ENCODE data around the gene TRIM7.
"Not testable (repeated sequence)": the region's sequence is repeated elsewhere in the genome, so short reads cannot be mapped to it uniquely, and the experiment has no call there.

TRIM7 gene

DNA sequence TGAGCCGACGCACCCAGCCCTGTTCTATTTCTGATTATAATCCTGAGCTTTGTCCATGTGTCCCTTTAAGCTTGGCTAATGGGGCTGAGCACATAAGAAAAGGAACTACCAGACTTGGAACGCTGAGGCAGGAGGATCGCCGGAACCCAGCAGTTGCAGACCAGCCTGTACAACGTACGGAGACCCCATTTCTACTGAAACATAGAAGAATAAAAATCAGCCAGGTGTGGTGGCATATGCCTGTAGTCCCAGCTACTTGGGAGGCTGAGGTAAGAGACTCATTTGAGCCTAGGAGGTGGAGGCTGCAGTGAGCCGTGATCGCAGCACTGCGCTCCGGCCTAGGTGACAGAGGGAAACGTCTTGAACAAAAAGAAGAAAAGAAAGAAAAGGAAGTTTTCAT, 22.3 kb downstream of the TRIM7 start:
- no peak for TF ChIP-seq ZFX (IDR thresholded peaks at IDR 0.05)
- TF ChIP-seq, protein P1, sequence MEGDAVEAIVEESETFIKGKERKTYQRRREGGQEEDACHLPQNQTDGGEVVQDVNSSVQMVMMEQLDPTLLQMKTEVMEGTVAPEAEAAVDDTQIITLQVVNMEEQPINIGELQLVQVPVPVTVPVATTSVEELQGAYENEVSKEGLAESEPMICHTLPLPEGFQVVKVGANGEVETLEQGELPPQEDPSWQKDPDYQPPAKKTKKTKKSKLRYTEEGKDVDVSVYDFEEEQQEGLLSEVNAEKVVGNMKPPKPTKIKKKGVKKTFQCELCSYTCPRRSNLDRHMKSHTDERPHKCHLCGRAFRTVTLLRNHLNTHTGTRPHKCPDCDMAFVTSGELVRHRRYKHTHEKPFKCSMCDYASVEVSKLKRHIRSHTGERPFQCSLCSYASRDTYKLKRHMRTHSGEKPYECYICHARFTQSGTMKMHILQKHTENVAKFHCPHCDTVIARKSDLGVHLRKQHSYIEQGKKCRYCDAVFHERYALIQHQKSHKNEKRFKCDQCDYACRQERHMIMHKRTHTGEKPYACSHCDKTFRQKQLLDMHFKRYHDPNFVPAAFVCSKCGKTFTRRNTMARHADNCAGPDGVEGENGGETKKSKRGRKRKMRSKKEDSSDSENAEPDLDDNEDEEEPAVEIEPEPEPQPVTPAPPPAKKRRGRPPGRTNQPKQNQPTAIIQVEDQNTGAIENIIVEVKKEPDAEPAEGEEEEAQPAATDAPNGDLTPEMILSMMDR (conservative IDR thresholded peaks at IDR 0.05): no peak
- no peak overlapping the region for H3K27ac ChIP-seq

DNA sequence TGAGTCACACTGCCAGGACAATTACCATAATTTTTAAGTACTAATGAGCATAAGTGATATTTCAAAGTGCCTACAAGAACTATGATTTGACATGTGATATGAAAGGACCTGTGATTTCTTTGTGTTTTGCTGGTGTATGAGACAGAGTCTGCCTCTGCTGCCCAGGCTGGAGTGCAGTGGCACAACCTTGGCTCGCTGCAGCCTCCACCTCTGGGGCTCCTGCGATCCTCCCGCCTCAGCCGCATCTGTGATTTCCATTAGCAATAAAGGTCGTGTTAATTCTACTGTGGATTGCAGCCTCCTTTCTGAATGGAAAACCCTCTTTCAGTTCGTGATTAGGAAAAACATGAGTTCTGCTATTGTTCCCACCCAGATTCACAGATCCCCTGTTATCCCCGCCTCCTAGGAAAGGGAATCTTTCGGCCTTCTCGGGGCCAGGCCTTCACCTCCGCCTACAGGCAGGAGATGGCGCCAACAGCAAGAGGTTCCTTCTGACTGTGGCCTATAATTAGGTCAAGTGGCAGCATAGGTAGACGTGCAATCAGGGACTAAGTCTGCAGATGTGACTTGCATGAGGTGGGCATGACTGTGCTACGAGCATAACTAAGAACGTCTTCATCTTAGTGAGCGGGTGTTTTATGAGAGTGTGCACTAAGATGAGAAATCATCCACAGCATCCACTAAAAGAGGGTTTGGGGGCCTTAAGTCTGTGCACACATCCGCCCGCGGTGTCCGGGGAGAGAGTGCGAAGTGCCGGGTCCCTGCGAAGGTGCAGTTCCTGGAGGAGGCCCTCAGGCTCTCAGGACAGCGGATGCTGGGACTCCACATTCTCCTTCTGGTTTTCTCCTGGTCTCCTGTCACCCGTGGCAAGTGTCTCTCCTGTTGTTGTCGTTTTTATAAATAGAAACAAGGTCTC, 23.1 kb downstream of the TRIM7 start:
- H3K27ac ChIP-seq: no peak overlapping the region
- TF ChIP-seq, protein P1 (conservative IDR thresholded peaks at IDR 0.05): peak; percentile 81
- TF ChIP-seq ZFX (IDR thresholded peaks at IDR 0.05): no peak

DNA sequence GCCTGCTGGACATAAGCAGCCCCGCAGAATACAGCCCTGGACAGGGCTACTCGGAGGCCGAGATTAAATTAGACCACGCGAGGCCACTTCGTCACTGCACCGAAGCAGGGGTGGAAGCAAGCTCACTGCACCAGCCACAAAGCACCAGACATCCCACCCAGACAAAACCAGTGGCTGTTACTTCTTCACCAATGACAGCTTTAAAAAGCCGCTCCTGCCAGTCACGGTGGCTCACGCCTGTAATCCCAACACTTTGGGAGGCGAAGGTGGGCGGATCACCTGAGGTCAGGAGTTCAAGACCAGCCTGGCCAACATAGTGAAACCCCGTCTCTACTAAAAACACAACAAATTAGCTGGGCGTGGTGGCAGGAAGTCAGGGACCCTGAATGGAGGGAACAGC, 27.4 kb downstream of the TRIM7 start:
- H3K27ac ChIP-seq: not testable (repeated sequence)

DNA sequence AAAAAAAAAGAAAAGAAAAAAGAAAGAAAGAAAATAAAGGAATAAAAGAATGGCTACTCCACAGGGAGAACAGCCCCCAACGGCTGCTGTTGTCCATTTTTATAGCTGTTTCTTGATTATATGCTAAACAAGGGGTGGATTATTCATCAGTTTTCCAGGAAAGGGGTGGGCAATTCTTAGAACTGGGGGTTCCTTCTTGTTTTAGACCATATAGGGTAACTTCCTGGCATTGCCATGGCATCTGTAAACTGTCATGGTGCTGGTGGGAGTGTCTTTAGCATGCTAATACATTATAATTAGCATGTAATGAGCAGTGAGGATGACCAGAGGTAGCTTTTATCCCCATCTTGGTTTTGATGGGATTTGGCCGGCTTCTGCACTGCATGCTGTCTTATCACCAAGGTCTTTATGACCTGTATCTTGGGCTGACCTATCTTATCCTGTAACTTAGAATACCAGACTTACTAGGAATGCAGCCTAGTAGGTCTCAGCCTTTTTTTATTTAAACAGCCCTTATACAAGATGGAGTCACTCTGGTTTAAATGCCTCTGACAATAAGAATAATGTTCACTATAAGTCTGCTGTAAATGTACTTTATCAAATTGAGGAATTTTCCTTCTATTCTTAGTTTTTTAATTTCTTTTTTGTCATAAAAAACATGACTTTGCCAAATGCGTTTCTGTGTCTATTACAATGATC, 28.6 kb downstream of the TRIM7 start:
- H3K27ac ChIP-seq: no peak overlapping the region
- TF ChIP-seq, protein P1 (conservative IDR thresholded peaks at IDR 0.05): no peak
- TF ChIP-seq ZFX (IDR thresholded peaks at IDR 0.05): no peak

DNA sequence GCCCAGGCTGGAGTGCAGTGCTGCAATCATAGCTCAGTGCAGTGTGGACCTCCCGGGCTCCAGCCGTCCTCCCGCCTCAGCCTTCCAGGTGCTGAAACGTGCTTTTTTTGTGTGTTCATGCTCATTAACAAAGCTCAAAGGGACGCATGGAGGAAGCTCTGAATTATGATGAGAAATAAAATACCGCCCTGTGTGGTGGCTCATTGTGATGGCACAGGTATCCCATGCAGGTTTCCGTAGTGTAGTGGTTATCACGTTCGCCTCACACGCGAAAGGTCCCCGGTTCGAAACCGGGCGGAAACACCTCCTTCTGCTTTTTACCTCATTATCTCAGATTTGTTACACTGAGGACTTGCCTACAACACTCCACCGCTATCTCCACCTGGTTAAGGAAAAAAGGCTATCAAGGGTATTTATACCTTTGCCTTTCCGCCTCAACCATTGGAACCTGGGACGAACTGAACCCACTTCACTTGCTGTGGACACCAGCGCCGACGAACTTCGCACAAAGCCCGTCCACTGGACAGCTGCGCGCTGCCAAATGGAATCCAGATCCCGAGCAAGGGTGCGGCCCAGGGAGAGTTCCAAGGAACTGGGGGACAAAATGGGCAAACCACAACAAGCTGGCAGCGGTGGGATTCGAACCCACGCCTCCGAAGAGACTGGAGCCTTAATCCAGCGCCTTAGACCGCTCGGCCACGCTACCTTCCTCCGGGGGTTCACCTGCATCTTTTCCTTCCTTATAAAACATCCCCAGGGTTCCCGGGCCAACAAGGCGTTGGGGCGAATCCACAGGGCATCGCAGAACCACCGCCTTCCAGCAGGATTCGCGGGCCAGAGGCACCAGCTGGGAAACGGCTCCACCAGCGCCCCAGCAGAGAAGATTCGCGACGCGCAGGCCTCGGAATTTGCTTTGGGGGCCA, 31.3 kb downstream of the TRIM7 start:
- TF ChIP-seq, protein P1 (conservative IDR thresholded peaks at IDR 0.05): peak; percentile 20; the same call in 1 of the 2 replicates
- no peak for TF ChIP-seq ZFX (IDR thresholded peaks at IDR 0.05)
- H3K27ac ChIP-seq: peak overlapping the region; percentile 65

DNA sequence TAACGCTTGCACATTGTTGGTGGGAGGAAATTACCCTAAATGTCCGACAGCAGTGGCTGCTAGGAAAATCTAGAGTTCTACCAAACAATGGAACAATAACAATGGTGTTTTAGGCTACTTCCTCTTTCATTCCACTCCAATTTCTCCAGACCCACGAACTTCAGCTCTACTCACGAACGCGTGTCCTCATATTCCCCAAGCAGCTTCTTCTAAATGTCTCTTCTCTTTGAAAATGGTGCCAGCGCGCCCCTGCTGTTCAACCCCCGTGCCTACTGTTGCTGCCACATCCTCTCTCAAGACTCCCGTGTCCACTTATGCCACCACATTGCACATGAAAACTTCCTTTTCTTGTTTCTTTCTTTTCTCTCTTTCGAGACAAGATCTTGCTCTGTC, 32.0 kb downstream of the TRIM7 start:
- TF ChIP-seq, protein P1 (conservative IDR thresholded peaks at IDR 0.05): peak; percentile 36
- TF ChIP-seq ZFX (IDR thresholded peaks at IDR 0.05): no peak
- peak overlapping the region; percentile 65 for H3K27ac ChIP-seq

DNA sequence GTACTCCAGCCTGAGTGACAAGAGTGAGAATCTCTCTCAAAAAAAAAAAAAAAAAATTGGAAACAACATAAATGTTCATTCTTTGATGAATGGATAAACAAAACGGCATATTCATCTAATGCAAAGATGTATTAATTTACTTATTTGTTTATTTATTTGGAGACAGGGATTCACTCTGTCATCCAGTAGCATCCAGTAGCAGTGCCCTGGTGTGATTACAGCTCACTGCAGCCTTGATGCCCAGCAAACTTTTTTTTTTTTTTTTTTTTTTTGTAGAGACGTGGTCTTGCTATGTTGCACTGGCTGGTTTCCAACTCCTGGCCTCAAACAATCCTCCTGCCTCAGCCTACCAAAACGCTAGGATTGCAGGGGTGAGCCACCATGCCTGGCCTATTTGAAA, 33.2 kb downstream of the TRIM7 start:
- no peak overlapping the region for H3K27ac ChIP-seq
- TF ChIP-seq, protein P1 (conservative IDR thresholded peaks at IDR 0.05): no peak
- TF ChIP-seq ZFX (IDR thresholded peaks at IDR 0.05): no peak

All from C4-2B (cell line).